Measurements from ENCODE around the gene EPC1.

- TF ChIP-seq EZH2 (IDR thresholded peaks at IDR 0.05; ENCODE audit: insufficient read depth, poor library complexity, severe bottlenecking) (no peak), EZH2phosphoT487 (IDR thresholded peaks at IDR 0.05; ENCODE audit: insufficient read depth, low read depth) (no peak)
Measured at GRCh38 chr10:32329061-32329460, 17.9 kb downstream of the EPC1 start.

All from GM23248 (cell line).